NCI-H345 treated with DMSO at 0.1 percent for 48 hours (cell line): ENCODE data around the gene GADL1.

Experiments
- DNase-seq: peaks from one replicate; lab custom pipeline; 2025; ENCODE audit not compliant: unreplicated experiment; lab: John Stamatoyannopoulos, UW

The GADL1 gene

GRCh38 chr3:30729512-30729911 lies 164.9 kb downstream of the GADL1 start:
- no peak for DNase-seq

DNA sequence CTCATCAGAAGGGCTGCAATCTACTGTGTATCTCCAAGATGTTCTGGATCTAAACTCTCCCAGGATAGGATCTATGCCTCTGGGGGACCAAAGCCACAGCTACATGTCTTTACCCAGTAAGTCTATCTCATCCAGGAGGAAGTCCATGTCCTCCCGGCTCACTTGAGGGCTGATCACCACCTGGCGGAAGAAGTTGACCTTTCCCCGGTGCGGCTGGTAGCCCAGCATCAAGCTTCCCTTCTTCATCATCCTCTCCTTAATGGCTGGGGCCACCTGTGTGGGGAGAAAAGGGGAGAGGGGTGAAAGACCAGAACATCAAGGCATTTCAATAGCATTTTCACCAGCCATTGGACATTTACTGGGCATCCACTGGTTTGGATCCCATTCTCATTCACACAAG lies 166.3 kb downstream of the GADL1 start:
- no peak for DNase-seq

GRCh38 chr3:30724863-30725262 lies 169.6 kb downstream of the GADL1 start:
- DNase-seq: no peak

GRCh38 chr3:30723211-30723610 lies 171.2 kb downstream of the GADL1 start:
- no peak for DNase-seq

GRCh38 chr3:30721314-30721634 lies 173.2 kb downstream of the GADL1 start:
- no peak for DNase-seq

GRCh38 chr3:30720586-30721313 lies 173.7 kb downstream of the GADL1 start:
- no peak for DNase-seq

DNA sequence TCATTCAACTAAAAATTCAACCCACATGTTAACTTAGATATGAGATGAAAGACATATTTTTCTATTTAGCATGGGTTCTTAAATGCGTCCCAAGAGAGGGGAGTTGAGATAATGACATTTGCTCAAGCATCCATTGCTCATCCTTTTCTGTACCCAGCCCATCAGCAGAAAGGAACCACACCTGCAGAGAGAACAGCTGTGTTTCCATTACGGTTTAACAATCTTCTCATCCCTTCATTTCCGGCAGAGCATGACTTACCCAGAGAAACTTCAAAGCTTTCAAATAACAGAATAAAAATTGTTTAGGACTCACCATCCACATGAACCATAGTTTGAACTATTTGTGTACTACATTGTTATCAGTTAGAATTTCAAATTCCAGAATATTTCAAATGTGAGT lies 174.9 kb downstream of the GADL1 start:
- no peak for DNase-seq

GRCh38 chr3:30713885-30714503 lies 180.5 kb downstream of the GADL1 start:
- no peak for DNase-seq

GRCh38 chr3:30712991-30713390 lies 181.5 kb downstream of the GADL1 start:
- no peak for DNase-seq

GRCh38 chr3:30711867-30712266 lies 182.6 kb downstream of the GADL1 start:
- no peak for DNase-seq

GRCh38 chr3:30711151-30711550 lies 183.3 kb downstream of the GADL1 start:
- DNase-seq: no peak

DNA sequence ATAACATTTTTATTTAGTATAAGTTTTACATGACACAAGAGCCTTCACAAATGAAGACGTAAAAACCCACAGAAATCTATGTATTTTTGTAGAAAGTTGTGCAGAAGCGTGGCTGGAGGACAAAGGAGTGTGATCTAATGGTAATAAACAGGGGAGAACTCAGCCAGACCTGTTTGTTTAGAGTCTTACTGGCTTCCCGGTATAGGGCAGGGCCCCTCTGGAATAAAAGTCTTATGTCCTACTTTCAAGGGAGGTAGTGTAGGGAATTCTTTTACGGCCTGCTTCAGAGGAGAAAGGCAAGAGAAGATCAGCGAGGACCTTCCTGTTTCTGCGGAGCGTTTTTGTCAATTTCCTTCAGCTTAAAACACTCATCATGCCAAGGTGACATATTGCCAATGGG lies 184.4 kb downstream of the GADL1 start:
- DNase-seq: no peak

DNA sequence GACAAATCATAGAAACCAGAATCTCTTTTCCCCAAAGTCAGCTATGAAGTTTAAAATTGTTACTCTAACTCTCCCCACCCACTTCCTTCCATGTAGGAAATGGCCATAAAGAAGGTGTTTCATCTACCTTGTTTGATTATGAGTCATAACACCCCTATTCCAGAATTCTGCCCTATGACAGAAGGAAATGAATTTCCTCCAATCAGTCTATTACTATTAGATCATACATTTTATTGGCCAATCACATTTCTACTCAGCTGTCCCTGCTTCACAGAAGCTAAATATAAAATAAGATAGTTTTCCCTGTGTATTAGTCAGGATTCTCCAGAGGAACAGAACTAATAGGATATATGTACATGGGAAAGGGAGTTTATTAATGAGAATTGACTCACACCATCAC lies 186.0 kb downstream of the GADL1 start:
- no peak for DNase-seq

DNA sequence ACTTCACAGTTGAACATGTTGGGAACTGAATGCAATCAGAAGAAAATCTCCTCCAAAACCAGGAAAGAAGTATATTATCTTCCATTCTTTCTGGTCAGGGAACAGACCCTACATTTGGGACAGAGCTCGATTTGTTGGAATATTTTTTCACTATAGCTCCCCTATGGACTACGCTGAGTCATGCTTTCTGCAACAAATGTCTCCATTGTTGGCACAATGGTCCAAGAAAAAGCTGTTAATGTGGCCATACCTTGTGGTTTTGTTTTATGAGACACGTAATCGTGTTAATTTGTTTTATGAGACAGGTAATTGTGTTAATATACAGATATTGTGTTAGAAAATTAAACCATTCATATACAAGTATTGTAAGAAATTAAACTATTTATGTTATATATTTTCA lies 186.6 kb downstream of the GADL1 start:
- DNase-seq: no peak

DNA sequence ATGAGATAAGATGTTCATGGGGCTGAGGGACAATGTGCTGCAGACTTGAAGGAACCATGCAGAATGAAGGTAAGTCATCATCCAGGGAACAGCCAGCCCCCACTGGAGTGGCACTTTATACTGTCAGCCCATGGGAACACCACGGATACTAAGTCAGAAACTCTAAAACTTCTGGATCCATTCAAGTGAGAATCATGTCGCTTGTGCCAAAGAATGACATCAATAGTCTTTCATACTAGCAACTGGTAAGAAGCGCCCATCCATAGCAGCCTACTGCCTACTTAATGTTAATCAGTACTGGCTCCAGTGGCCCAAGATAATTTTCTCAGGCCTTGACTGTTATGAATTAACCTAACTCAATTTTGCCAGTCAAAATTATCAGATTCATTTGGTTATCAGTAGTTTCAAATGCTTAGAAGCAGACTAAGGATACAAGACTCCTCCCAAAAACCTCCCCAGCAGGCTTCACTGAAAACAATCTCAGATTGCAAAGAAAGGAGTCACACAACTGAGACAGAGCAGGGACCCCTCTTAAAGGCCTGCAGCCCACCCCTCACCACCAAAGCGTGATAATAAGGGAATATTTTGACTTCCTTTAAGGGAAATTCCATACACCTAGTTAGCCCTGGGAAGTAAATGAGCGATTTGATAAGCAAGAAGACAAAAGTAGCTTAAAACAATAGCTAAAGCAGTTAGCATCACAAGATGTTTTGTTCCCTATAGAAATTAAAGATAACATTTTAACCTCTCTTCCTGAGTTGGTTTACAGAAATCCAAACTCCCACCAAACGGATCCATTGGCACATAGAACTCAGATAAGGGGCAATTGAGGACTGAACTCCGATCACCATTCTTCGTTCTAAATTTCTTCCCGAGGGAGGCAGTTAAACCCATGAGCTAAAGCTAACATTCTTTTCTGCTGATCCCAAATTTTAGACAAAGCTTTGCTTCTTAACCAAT lies 189.2 kb downstream of the GADL1 start:
- no peak for DNase-seq

GRCh38 chr3:30702828-30703397 lies 191.5 kb downstream of the GADL1 start:
- no peak for DNase-seq

- DNase-seq: no peak
These were observed 192.2 kb downstream of the GADL1 start for GRCh38 chr3:30702038-30702827.

- DNase-seq: no peak
These were observed 193.6 kb downstream of the GADL1 start for GRCh38 chr3:30700702-30701321.

- DNase-seq: no peak
These were observed 194.5 kb downstream of the GADL1 start for GRCh38 chr3:30699927-30700326.

DNA sequence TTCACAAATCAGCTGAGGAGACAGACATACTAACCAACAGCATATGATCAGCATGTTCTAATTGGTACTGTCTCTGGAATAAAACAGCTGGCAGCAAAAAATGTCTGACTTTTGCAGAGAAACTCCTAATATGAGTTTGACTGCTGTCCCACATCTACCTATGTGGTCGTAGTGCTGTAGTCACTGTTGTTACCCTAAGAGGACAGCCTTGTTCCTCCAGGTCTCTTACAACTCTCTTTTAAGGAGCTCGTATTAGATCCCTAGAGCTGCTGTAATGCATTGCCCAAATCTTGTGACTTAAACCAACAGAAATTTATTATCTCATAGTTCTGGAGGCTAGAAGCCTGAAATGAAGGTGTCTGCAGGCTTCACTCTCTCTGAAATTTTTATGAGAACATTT lies 195.9 kb downstream of the GADL1 start:
- no peak for DNase-seq
